ENCODE results near the gene CDH22. TPM values are rescaled to one million over a fixed set of nuclear protein-coding genes. Genes with fewer than 3 reads are reported as not detected.

Gene CDH22
- total RNA-seq, 2 experiments from 2014 or later: not detected

DNA sequence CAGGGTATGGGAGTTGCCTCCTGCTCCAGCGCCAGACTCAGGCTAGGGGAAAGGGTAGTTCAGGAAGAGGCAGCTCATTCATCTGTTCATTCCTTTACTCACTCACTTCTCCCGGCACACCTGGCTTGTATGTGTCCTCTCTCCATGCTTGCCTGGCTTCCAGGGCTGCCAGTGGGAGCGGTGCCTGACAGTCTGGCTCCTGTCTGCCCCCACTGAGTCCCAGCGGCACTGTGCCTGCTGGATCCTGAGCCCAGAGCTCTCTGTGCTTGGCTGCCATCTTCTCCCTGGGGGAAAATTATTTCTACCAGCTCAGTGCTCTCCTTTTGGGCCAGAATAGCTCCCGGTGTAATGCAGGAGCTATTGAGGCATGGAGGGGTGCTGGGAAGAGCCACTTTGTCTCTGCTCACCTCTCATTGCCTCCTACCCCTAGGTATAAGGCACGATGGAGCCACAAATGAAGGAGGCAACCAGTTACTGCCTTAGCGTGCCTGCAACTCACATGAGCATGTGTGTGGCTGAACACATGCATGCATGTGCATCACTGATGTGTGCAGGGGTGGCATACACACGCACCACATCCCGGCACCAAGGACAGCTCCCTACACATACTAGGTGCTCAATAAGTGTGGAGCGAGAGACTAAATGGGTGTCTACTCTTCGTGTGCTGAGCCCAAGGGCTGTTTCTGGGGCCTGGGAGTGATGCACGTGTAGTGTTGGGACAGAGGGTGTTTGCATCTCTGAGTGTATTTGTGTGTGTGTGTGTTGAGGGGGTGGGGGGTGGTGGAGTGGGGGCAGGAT lies 46.6 kb downstream of the CDH22 start:
- ChIA-PET POLR2A (no interaction called here), CTCF (interaction anchor here (0.5 kb wide), 1 partner anchor 1283 kb away, joined by 4 read pairs; no protein-coding TSS in a partner anchor)
- Mint-ChIP-seq H3K36me3 (ENCODE audit: low read depth) (no peaks in the 10 kb centered on the region), H3K4me1 (no peaks in the 10 kb centered on the region), H3K27ac (no peak overlapping the region), H3K27me3 (no peaks in the 10 kb centered on the region), H3K9me3 (no peaks in the 10 kb centered on the region), H3K4me3 (no peak overlapping the region)
- no peak for DNase-seq

DNA sequence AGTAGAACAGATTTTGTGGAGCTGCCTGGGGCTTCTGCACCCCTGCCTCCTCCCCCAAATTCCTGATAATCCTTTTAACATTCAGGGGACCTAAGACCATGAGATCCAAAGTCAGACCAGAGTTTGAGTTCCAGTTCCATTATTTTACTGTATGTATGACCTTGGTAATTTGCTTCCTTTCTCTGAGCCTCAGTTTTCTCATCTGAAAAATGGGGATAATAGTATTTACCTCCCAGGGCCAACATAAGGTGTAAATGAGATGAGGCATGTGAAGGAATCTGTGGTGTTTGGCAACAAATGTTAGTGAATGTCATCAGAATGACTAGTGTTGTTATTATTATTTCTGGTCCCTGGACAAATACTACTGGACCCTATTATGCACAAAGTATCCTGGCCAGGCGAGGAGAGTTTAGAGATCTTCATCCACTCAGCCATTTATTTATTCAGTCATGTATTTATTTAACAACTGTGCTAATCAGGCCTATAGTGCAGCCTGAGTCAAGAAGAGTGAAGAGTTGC lies 47.3 kb downstream of the CDH22 start:
- Mint-ChIP-seq H3K4me1 (no peaks in the 10 kb centered on the region), H3K27ac (no peak overlapping the region), H3K27me3 (no peaks in the 10 kb centered on the region), H3K9me3 (no peaks in the 10 kb centered on the region), H3K36me3 (ENCODE audit: low read depth) (no peaks in the 10 kb centered on the region), H3K4me3 (no peak overlapping the region)
- no peak for DNase-seq
- ChIA-PET CTCF (no interaction called here), POLR2A (no interaction called here)

DNA sequence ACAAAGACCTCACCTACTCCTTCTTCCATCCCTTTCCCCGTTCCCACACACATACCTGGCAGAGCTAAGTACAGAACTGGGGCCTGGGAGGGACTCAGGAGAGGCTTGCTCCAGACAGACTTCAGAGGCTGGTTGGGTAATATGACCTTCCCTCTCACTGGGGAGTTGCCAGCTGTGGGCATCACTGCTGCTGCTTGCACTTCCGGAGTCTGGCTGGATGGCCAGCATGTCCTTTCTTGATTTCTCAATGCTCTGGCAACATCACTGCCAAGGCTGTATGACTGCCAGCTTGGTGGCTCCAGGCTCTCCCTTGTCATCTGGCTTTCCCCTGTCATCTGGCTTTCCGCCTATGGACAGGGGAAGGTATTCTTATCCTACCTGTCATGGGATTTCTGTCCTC lies 47.8 kb downstream of the CDH22 start:
- no peak overlapping the region for H3K4me3 Mint-ChIP-seq
- POLR2A ChIA-PET: no interaction called here
- H3K4me1 Mint-ChIP-seq: no peaks in the 10 kb centered on the region
- H3K27me3 Mint-ChIP-seq: no peaks in the 10 kb centered on the region
- H3K9me3 Mint-ChIP-seq: no peaks in the 10 kb centered on the region
- DNase-seq: no peak
- H3K27ac Mint-ChIP-seq: no peak overlapping the region
- no peaks in the 10 kb centered on the region for H3K36me3 Mint-ChIP-seq (ENCODE audit: low read depth)
- CTCF ChIA-PET: no interaction called here

DNA sequence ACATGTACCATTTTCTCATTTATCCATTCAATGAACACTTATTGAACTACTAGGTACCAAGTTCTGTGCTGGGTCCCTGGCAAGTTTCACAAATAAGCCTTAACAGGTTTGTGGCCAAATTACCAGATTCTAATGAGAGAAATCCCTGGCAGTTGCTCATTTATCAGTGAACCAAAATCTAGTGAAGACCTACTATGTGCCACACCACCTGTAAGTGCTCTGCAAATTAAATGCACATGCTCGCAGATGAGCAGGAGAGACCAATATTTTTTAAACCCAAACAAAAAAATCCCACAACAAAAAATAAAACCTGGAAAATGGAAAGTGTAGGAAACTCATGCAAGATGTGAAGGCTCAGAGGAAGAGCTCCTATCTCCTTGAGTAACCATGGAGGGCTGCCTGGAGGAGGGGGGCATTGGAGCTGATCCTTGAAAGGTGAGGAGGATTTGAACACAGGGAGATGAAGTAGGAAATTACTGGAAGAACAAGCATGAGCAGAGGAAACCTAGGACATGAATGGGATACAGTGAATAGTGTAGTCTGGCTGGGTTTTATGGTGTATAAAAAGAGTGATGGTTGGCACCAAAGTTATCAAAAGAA lies 48.9 kb downstream of the CDH22 start:
- H3K9me3 Mint-ChIP-seq: no peaks in the 10 kb centered on the region
- H3K36me3 Mint-ChIP-seq (ENCODE audit: low read depth): no peaks in the 10 kb centered on the region
- no peak for DNase-seq
- no peak overlapping the region for H3K4me3 Mint-ChIP-seq
- peaks cover 3% of the 10 kb centered on the region for H3K27me3 Mint-ChIP-seq
- no peak overlapping the region for H3K27ac Mint-ChIP-seq
- no peaks in the 10 kb centered on the region for H3K4me1 Mint-ChIP-seq
- CTCF ChIA-PET: no interaction called here
- POLR2A ChIA-PET: no interaction called here

DNA sequence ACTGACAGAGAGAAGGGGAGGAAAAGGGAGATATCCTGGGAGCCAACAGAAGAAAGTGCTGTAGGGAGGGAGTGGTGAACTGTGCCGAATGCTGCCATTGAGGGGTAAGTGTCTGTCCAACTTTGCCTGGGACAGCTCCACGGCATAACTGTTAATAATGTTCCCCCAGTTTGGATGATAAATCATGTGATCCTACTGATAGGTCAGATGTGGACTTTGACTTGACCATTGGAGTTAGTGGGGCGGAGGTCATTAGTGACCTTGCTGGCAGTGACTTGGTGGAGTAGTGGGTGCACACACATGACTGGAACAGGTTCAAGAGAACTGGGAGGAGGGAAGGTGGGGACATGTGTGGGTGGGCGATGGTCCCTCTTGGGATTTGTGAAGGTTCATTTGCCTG lies 50.4 kb downstream of the CDH22 start:
- no peaks in the 10 kb centered on the region for H3K36me3 Mint-ChIP-seq (ENCODE audit: low read depth)
- H3K4me3 Mint-ChIP-seq: no peak overlapping the region
- DNase-seq: no peak
- POLR2A ChIA-PET: no interaction called here
- CTCF ChIA-PET: no interaction called here
- peaks cover 13% of the 10 kb centered on the region for H3K27me3 Mint-ChIP-seq
- H3K9me3 Mint-ChIP-seq: no peaks in the 10 kb centered on the region
- no peak overlapping the region for H3K27ac Mint-ChIP-seq
- H3K4me1 Mint-ChIP-seq: no peaks in the 10 kb centered on the region

DNA sequence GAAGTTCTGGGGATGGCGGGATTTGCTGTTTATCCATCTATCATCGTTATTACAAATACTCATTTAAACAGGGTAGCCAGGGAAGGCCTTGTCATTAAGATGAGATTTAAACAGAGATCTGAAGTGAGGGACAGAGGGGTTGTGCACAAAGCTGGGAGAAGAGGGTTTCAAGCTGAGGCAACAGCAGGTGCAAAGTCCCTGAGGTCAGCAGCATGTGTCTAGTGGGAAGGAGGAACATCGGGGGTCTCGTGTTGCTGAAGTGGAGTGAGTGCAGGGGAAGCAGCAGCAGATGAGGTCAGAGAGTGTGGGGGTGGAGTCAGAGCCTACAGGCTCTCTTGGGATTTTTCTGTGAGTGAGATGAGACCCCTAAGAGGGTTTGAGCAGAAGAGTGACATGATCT lies 52.0 kb downstream of the CDH22 start:
- H3K36me3 Mint-ChIP-seq (ENCODE audit: low read depth): no peaks in the 10 kb centered on the region
- no peaks in the 10 kb centered on the region for H3K4me1 Mint-ChIP-seq
- no peak for DNase-seq
- ChIA-PET CTCF (no interaction called here), POLR2A (no interaction called here)
- H3K27me3 Mint-ChIP-seq: peaks cover 26% of the 10 kb centered on the region
- H3K4me3 Mint-ChIP-seq: no peak overlapping the region
- no peak overlapping the region for H3K27ac Mint-ChIP-seq
- no peaks in the 10 kb centered on the region for H3K9me3 Mint-ChIP-seq

DNA sequence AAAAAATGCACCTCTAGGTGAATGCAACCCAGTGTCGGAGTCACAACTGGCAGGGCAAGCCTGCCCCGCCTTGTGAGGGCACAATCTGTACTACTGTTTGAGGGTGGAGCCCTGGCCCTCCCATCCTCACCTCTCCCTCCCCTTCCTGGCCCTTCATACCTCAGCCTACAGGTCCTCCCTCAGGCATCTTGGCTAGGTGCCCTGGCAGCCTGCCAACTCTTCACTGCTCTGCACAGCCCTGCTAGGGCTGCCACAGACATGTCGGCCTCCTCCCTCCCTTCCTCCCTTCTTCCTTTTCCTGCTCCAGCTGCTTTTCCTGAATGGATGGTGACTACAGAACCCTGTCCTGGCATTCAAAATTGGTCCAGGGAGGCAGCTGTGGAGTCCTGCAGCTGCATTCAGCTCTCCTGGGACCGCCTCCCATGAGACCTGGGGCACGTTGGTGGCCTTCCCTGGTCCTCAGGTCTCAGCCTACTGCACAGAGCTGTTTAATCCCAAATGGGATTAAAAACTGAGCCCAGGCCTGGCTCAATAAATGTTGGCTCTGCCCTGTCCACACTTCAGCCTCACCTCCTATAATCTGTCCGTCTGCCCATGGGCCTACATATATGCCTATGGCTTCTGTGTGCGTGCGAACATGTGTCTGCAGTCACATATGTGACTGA lies 52.7 kb downstream of the CDH22 start:
- H3K36me3 Mint-ChIP-seq (ENCODE audit: low read depth): no peaks in the 10 kb centered on the region
- H3K9me3 Mint-ChIP-seq: no peaks in the 10 kb centered on the region
- H3K27ac Mint-ChIP-seq: no peak overlapping the region
- H3K27me3 Mint-ChIP-seq: peaks cover 29% of the 10 kb centered on the region
- no peak overlapping the region for H3K4me3 Mint-ChIP-seq
- no peak for DNase-seq
- H3K4me1 Mint-ChIP-seq: no peaks in the 10 kb centered on the region
- ChIA-PET CTCF (no interaction called here), POLR2A (no interaction called here)

DNA sequence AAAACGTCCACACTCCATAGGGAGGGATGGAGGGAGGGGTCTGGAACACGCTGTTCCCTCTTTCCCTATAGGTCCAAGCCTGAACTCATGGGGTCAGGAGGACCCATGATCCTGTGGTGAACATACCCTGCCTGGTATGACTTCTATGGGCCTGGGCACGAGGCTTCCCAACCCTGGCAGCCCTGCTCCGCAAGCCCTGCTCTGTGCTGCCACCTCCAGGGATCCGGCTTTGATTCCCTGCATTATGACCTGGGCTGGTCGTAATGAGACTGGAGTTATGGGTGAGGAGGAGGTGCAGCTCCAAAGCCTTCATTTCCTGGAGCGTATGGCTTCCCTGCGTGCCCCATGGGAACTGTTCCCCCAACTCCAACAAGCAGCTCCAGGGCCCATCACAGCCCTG lies 54.9 kb downstream of the CDH22 start:
- H3K9me3 Mint-ChIP-seq: no peaks in the 10 kb centered on the region
- ChIA-PET POLR2A (no interaction called here), CTCF (no interaction called here)
- no peaks in the 10 kb centered on the region for H3K36me3 Mint-ChIP-seq (ENCODE audit: low read depth)
- no peaks in the 10 kb centered on the region for H3K4me1 Mint-ChIP-seq
- no peak overlapping the region for H3K27ac Mint-ChIP-seq
- DNase-seq: no peak
- H3K27me3 Mint-ChIP-seq: peaks cover 49% of the 10 kb centered on the region
- H3K4me3 Mint-ChIP-seq: no peak overlapping the region

DNA sequence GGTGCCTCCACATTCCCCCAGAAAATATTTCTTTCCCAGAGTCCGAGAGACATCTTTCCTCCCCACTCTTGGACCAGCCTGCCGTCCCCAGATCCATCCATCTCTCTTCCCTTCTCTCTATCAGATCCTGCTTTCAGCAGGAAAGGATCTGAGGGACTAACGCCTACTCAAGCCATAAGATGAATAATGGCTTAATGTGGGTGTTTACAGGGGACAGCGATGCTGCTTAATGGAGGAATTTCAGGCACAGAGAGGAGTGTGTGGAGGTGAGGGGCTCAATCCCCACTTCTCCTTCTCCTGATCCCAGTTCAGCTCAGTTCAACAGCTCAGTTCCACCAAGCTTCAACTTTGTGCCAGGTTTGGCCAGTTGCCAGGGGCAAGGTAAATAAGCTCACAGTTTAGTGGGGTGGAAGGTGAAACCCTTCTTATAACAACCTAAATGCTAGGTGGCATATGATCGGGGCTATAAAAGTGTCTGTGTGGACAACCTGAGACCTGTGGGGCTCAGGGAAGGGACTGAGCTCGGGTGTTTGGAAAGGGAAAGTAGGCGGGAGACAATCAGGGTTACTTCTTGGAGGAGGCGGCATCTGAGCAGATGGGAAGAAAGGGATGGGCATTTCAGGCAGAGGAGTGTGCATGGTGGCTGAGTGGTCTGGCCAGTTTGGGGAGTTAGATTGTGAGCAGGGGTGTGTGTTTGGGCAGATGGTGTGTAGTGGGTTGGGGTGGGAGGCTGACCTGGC lies 55.8 kb downstream of the CDH22 start:
- no peaks in the 10 kb centered on the region for H3K4me1 Mint-ChIP-seq
- CTCF ChIA-PET: no interaction called here
- POLR2A ChIA-PET: no interaction called here
- H3K9me3 Mint-ChIP-seq: no peaks in the 10 kb centered on the region
- no peak overlapping the region for H3K4me3 Mint-ChIP-seq
- H3K27ac Mint-ChIP-seq: no peak overlapping the region
- no peak for DNase-seq
- H3K36me3 Mint-ChIP-seq (ENCODE audit: low read depth): no peaks in the 10 kb centered on the region
- H3K27me3 Mint-ChIP-seq: peaks cover 57% of the 10 kb centered on the region

DNA sequence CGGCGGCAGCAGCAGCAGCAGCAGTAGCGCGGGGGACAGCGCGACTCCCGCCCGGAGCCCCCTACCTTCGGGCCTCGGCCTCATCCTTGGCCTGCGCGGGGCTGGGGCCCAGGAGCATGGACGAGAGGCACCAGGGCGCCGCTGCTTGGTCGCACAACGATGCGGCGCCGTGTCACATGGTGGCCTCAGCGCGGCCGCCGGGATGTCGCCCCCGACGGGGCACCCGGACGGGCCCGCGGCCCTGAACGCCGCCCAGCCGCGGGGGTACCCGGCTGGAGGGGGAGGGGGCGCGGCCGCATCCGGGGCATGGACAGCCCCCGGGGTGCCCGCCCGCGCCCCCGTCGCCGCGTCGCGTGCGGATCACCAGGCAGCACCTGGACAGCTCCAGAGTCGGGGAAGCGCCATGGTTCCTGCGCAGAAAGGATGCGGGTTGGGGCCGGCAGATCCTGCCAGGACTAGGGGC lies 57.1 kb downstream of the CDH22 start:
- Mint-ChIP-seq H3K27ac (no peak overlapping the region), H3K9me3 (no peaks in the 10 kb centered on the region), H3K36me3 (ENCODE audit: low read depth) (no peaks in the 10 kb centered on the region), H3K4me1 (peaks cover 5% of the 10 kb centered on the region), H3K4me3 (no peak overlapping the region), H3K27me3 (peaks cover 70% of the 10 kb centered on the region)
- ChIA-PET POLR2A (no interaction called here), CTCF (no interaction called here)
- DNase-seq: no peak

DNA sequence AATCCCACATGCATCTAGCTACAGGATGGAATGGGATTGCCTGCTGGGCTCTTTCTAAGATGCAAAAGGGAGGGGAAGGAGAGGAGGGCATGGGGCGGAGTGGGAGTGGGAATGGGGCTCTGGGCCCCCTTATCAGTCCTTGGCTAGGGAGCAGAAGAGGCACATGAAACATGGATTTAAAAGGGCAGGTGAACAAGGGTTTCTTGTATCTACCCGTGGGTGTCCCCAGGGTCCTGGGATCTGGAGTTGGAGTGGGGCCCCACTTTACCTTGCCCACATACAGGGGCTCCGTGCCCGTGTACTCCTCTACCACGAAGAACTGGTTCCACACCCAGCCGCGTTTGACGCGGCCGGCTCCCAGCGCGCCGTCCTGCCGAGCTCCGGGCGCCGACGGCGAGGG lies 57.5 kb downstream of the CDH22 start:
- ChIA-PET CTCF (no interaction called here), POLR2A (no interaction called here)
- H3K4me1 Mint-ChIP-seq: peaks cover 5% of the 10 kb centered on the region
- no peaks in the 10 kb centered on the region for H3K36me3 Mint-ChIP-seq (ENCODE audit: low read depth)
- no peak overlapping the region for H3K27ac Mint-ChIP-seq
- H3K27me3 Mint-ChIP-seq: peaks cover 75% of the 10 kb centered on the region
- no peak for DNase-seq
- H3K9me3 Mint-ChIP-seq: no peaks in the 10 kb centered on the region
- no peak overlapping the region for H3K4me3 Mint-ChIP-seq

DNA sequence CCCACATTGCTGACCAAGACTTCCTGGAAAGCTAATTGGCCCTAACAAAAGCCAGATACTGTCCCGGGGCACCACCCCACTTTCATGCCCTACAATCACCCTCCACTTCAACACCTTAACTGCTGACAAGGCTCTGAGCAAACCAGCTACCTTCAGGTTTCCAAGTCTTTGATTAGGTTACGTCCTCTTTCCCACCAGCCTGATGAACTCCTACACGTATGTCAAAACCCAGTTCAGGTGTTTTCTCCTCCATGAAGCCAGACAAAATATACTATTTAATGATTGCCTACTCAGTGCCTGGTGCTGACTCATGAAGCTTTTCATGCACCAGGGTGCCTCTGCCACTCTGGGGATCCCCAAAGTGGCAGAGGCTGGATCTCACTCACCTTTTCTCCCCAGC lies 58.6 kb downstream of the CDH22 start:
- no peak overlapping the region for H3K4me3 Mint-ChIP-seq
- no peaks in the 10 kb centered on the region for H3K36me3 Mint-ChIP-seq (ENCODE audit: low read depth)
- peaks cover 82% of the 10 kb centered on the region for H3K27me3 Mint-ChIP-seq
- ChIA-PET CTCF (interaction anchor here (0.5 kb wide), 1 partner anchor 40 kb away, joined by 4 read pairs; no protein-coding TSS in a partner anchor), POLR2A (no interaction called here)
- no peak overlapping the region for H3K27ac Mint-ChIP-seq
- DNase-seq: no peak
- no peaks in the 10 kb centered on the region for H3K9me3 Mint-ChIP-seq
- peaks cover 5% of the 10 kb centered on the region for H3K4me1 Mint-ChIP-seq

DNA sequence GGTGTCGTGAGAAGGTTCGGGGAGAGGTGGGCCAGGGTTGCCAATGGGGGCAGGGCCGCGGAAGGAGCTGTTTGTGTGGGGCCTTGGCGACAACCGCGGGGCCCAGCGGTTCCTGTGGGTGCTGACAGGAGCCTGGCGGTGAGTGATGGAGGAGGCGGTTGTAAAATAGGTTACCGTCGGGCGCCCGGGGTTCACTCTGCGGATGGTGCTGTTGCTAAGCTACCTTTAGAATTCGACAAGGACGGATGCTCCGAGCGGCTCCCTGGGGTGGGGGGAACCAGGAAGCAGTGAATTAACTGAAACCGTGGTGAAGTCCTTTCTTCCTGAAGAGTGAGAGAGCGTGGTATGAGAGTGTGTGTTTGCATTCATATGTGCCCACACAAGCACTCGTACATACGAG lies 61.7 kb downstream of the CDH22 start:
- ChIA-PET POLR2A (no interaction called here), CTCF (no interaction called here)
- no peaks in the 10 kb centered on the region for H3K36me3 Mint-ChIP-seq (ENCODE audit: low read depth)
- H3K9me3 Mint-ChIP-seq: no peaks in the 10 kb centered on the region
- H3K27ac Mint-ChIP-seq: no peak overlapping the region
- H3K27me3 Mint-ChIP-seq: peaks cover 56% of the 10 kb centered on the region
- H3K4me1 Mint-ChIP-seq: peaks cover 5% of the 10 kb centered on the region
- no peak overlapping the region for H3K4me3 Mint-ChIP-seq
- DNase-seq: peak; percentile 8

Measured in activated CD4-positive, alpha-beta T cell treated with anti-CD3 and anti-CD28 coated beads, Interleukin-2, amount 10 ng/mL, durations not matched to agents 7 days and 5 days (primary cell).